Measurements from ENCODE around the gene TRPV6. TPM values are rescaled to one million over a fixed set of nuclear protein-coding genes. Genes with fewer than 3 reads are reported as not detected.

TRPV6 gene
- total RNA-seq, 1 donor from 2014 or later = not detected

GRCh38 chr7:142892951-142893350, 7.4 kb upstream of the TRPV6 start:
- no peaks in the 10 kb centered on the region for H3K4me1 ChIP-seq
- H3F3A ChIP-seq (ENCODE audit: low read depth) = no peaks in the 10 kb centered on the region
- H3K79me2 ChIP-seq (ENCODE audit: low read depth) = no peaks in the 10 kb centered on the region
- peak overlapping the region; percentile 24 for H2AFZ ChIP-seq (replicated peaks)
- Mint-ChIP-seq H3K9me3 (peaks cover 5% of the 10 kb centered on the region), H3K4me3 (no peak overlapping the region), H3K36me3 (no peaks in the 10 kb centered on the region), H3K4me1 (peaks cover 11% of the 10 kb centered on the region), H3K27ac (no peak overlapping the region), H3K27me3 (ENCODE audit: insufficient read depth, low read depth) (peaks cover 15% of the 10 kb centered on the region)
- H3K27ac ChIP-seq = no peak overlapping the region
- H3K4me3 ChIP-seq = no peak overlapping the region
- no peaks in the 10 kb centered on the region for H3K27me3 ChIP-seq
- no peak overlapping the region for H3K9ac ChIP-seq
- no peaks in the 10 kb centered on the region for H3K9me3 ChIP-seq (ENCODE audit: low read depth)
- H3K36me3 ChIP-seq = no peaks in the 10 kb centered on the region
- no peak for TF ChIP-seq CTCF (IDR thresholded peaks at IDR 0.05)
- TF ChIP-seq EZH2phosphoT487 (IDR thresholded peaks at IDR 0.05) = no peak
- no peak for TF ChIP-seq EZH2 (IDR thresholded peaks at IDR 0.05)
- H3K4me2 ChIP-seq = no peak overlapping the region
- no peak for DNase-seq (ENCODE audit: low spot score)
- H4K20me1 ChIP-seq (ENCODE audit: low read depth) = no peaks in the 10 kb centered on the region

- H3K9ac ChIP-seq = no peak overlapping the region
- H3K9me3 Mint-ChIP-seq = peaks cover 5% of the 10 kb centered on the region
- H3K4me3 Mint-ChIP-seq = no peak overlapping the region
- peaks cover 16% of the 10 kb centered on the region for H3K27me3 Mint-ChIP-seq (ENCODE audit: insufficient read depth, low read depth)
- no peak overlapping the region for H3K27ac ChIP-seq
- no peaks in the 10 kb centered on the region for H3K9me3 ChIP-seq (ENCODE audit: low read depth)
- H3K27ac Mint-ChIP-seq = no peak overlapping the region
- H3K4me3 ChIP-seq = no peak overlapping the region
- H3K79me2 ChIP-seq (ENCODE audit: low read depth) = no peaks in the 10 kb centered on the region
- no peaks in the 10 kb centered on the region for H3K36me3 ChIP-seq
- peaks cover 15% of the 10 kb centered on the region for H3K4me1 Mint-ChIP-seq
- no peak overlapping the region for H3K4me2 ChIP-seq
- H3K27me3 ChIP-seq = no peaks in the 10 kb centered on the region
- H3F3A ChIP-seq (ENCODE audit: low read depth) = no peaks in the 10 kb centered on the region
- H3K4me1 ChIP-seq = no peaks in the 10 kb centered on the region
- no peak for TF ChIP-seq EZH2 (IDR thresholded peaks at IDR 0.05)
- TF ChIP-seq CTCF (IDR thresholded peaks at IDR 0.05) = no peak
- no peak for TF ChIP-seq EZH2phosphoT487 (IDR thresholded peaks at IDR 0.05)
- H3K36me3 Mint-ChIP-seq = no peaks in the 10 kb centered on the region
- no peaks in the 10 kb centered on the region for H4K20me1 ChIP-seq (ENCODE audit: low read depth)
- no peak overlapping the region for H2AFZ ChIP-seq (replicated peaks)
- no peak for DNase-seq (ENCODE audit: low spot score)
These were observed 6.0 kb upstream of the TRPV6 start for GRCh38 chr7:142891490-142892082.

- no peak overlapping the region for H2AFZ ChIP-seq (replicated peaks)
- H3K9ac ChIP-seq = no peak overlapping the region
- H3K27me3 ChIP-seq = no peaks in the 10 kb centered on the region
- Mint-ChIP-seq H3K36me3 (no peaks in the 10 kb centered on the region), H3K4me1 (peaks cover 15% of the 10 kb centered on the region), H3K27ac (peak overlapping the region; percentile 62), H3K9me3 (peaks cover 5% of the 10 kb centered on the region), H3K4me3 (peak overlapping the region; percentile 27), H3K27me3 (ENCODE audit: insufficient read depth, low read depth) (peaks cover 16% of the 10 kb centered on the region)
- no peaks in the 10 kb centered on the region for H3K79me2 ChIP-seq (ENCODE audit: low read depth)
- H4K20me1 ChIP-seq (ENCODE audit: low read depth) = no peaks in the 10 kb centered on the region
- no peaks in the 10 kb centered on the region for H3F3A ChIP-seq (ENCODE audit: low read depth)
- no peaks in the 10 kb centered on the region for H3K36me3 ChIP-seq
- no peaks in the 10 kb centered on the region for H3K9me3 ChIP-seq (ENCODE audit: low read depth)
- no peak for DNase-seq (ENCODE audit: low spot score)
- TF ChIP-seq EZH2phosphoT487 (IDR thresholded peaks at IDR 0.05) (no peak), CTCF (IDR thresholded peaks at IDR 0.05) (no peak), EZH2 (IDR thresholded peaks at IDR 0.05) (no peak)
- no peaks in the 10 kb centered on the region for H3K4me1 ChIP-seq
- H3K4me3 ChIP-seq = no peak overlapping the region
- H3K4me2 ChIP-seq = no peak overlapping the region
- no peak overlapping the region for H3K27ac ChIP-seq
These were observed 5.4 kb upstream of the TRPV6 start for GRCh38 chr7:142890874-142891485.
